WTC11 (cell line): ENCODE data around the gene WNT11. TPM values are rescaled to one million over a fixed set of nuclear protein-coding genes. Genes with fewer than 3 reads are reported as not detected.

ENCODE experiments used
- ATAC-seq: fragments of 200-7000 bp; cut with Tn5 transposase; 2 replicates; pipeline ENCODE4 v1.10.0; 2021; ENCODE audit warnings: mild to moderate bottlenecking, moderate library complexity
- CTCF ChIA-PET: fragments of 300-600 bp; sonication (Branson Sonifier 250); formaldehyde crosslinking; loops from one replicate; lab custom pipeline; 2021; ENCODE audit warnings: antibody characterized with exemption; lab: Charles Lee
- POLR2A ChIA-PET: fragments of 350-600 bp; sonication (Branson Sonifier 250); formaldehyde crosslinking; loops from one replicate; lab custom pipeline; 2021; ENCODE audit warnings: antibody characterized with exemption; lab: Charles Lee
- DNase-seq: peaks from one replicate; pipeline ENCODE4 v3.0.0; 2021; ENCODE audit warnings: low spot score
- H3K27ac Mint-ChIP-seq: 2 replicates; pipeline ENCODE4 v1.8.0; 2021; ENCODE audit warnings: mixed read lengths
- H3K27me3 Mint-ChIP-seq: 2 replicates; pipeline ENCODE4 v1.8.0; 2021; ENCODE audit warnings: low read depth, mild to moderate bottlenecking, moderate library complexity, mixed read lengths
- H3K36me3 Mint-ChIP-seq: 2 replicates; pipeline ENCODE4 v1.8.0; 2021; ENCODE audit warnings: mixed read lengths
- H3K4me1 Mint-ChIP-seq: 2 replicates; pipeline ENCODE4 v1.8.0; 2022; ENCODE audit warnings: mixed read lengths
- H3K4me3 Mint-ChIP-seq: 2 replicates; pipeline ENCODE4 v1.8.0; 2021; ENCODE audit warnings: mild to moderate bottlenecking, moderate library complexity, mixed read lengths
- H3K9me3 Mint-ChIP-seq: 2 replicates; pipeline ENCODE4 v1.8.0; 2021; ENCODE audit warnings: mixed read lengths
- ATF6 ChIP-seq: sonication (generic); formaldehyde crosslinking; IDR thresholded peaks from 2 replicates; pipeline ENCODE4 v1.8.1; 2023; ENCODE audit warnings: mild to moderate bottlenecking, missing genetic modification reagents
- CDX4 ChIP-seq: fragments of 250-450 bp; sonication (Bioruptor Pico); IDR thresholded peaks from 2 replicates; pipeline ENCODE4 v1.9.0; 2021; ENCODE audit warnings: moderate library complexity, mild to moderate bottlenecking, inconsistent platforms, borderline replicate concordance
- CREM ChIP-seq: sonication (generic); formaldehyde crosslinking; IDR thresholded peaks from 2 replicates; pipeline ENCODE4 v1.8.1; 2022; ENCODE audit warnings: mild to moderate bottlenecking, missing genetic modification reagents, moderate library complexity
- E2F4 ChIP-seq: sonication (generic); formaldehyde crosslinking; IDR thresholded peaks from 2 replicates; pipeline ENCODE4 v1.8.1; 2022; ENCODE audit warnings: low read depth, mild to moderate bottlenecking, moderate library complexity, missing genetic modification reagents, borderline replicate concordance
- EMX1 ChIP-seq: fragments of 250-450 bp; sonication (Bioruptor Pico); IDR thresholded peaks from 2 replicates; pipeline ENCODE4 v1.8.0; 2021; ENCODE audit warnings: mild to moderate bottlenecking
- FOXP4 ChIP-seq: sonication (generic); formaldehyde crosslinking; IDR thresholded peaks from 2 replicates; pipeline ENCODE4 v1.8.0; 2022; ENCODE audit warnings: mild to moderate bottlenecking, missing genetic modification reagents
- GRHL2 ChIP-seq: fragments of 250-450 bp; sonication (Bioruptor Pico); IDR thresholded peaks from 2 replicates; pipeline ENCODE4 v1.8.0; 2022; ENCODE audit warnings: mild to moderate bottlenecking, moderate library complexity; ENCODE audit not compliant: insufficient replicate concordance, severe bottlenecking
- HMGA2 ChIP-seq: fragments of 250-450 bp; sonication (Bioruptor Pico); IDR thresholded peaks from 2 replicates; pipeline ENCODE4 v1.4.0; 2021; ENCODE audit warnings: mild to moderate bottlenecking, moderate library complexity
- MAX ChIP-seq: sonication (generic); formaldehyde crosslinking; IDR thresholded peaks from 2 replicates; pipeline ENCODE4 v1.8.0; 2022; ENCODE audit warnings: mild to moderate bottlenecking, missing genetic modification reagents
- NR1H2 ChIP-seq: sonication (generic); formaldehyde crosslinking; IDR thresholded peaks from 2 replicates; pipeline ENCODE4 v1.9.0; 2021; ENCODE audit warnings: mild to moderate bottlenecking, moderate library complexity, missing genetic modification reagents
- OVOL2 ChIP-seq: fragments of 250-450 bp; sonication (Bioruptor Pico); IDR thresholded peaks from 2 replicates; pipeline ENCODE4 v1.9.0; 2021; ENCODE audit warnings: mild to moderate bottlenecking, borderline replicate concordance
- PRDM15 ChIP-seq: sonication (generic); formaldehyde crosslinking; IDR thresholded peaks from 2 replicates; pipeline ENCODE4 v1.8.0; 2022; ENCODE audit warnings: missing genetic modification reagents
- RORB ChIP-seq: fragments of 250-450 bp; sonication (Bioruptor Pico); IDR thresholded peaks from 2 replicates; pipeline ENCODE4 v1.9.0; 2021; ENCODE audit warnings: mild to moderate bottlenecking
- SMAD4 ChIP-seq: sonication (generic); formaldehyde crosslinking; IDR thresholded peaks from 2 replicates; pipeline ENCODE4 v1.8.0; 2022; ENCODE audit warnings: mild to moderate bottlenecking, missing genetic modification reagents
- SP1 ChIP-seq: sonication (generic); formaldehyde crosslinking; conservative IDR thresholded peaks from 2 replicates; pipeline ENCODE4 v1.8.1; 2022; ENCODE audit warnings: missing genetic modification reagents
- TCF7 ChIP-seq: sonication (generic); formaldehyde crosslinking; IDR thresholded peaks from 2 replicates; pipeline ENCODE4 v1.8.0; 2022; ENCODE audit warnings: mild to moderate bottlenecking, low read depth, missing genetic modification reagents, moderate library complexity
- TP53 ChIP-seq: sonication (generic); formaldehyde crosslinking; IDR thresholded peaks from 2 replicates; pipeline ENCODE4 v1.8.1; 2023; ENCODE audit warnings: mild to moderate bottlenecking, missing genetic modification reagents
- ZNF416 ChIP-seq: fragments of 250-450 bp; sonication (Bioruptor Pico); IDR thresholded peaks from 2 replicates; pipeline ENCODE4 v1.9.0; 2021; ENCODE audit warnings: mild to moderate bottlenecking, inconsistent platforms
- ZNF423 ChIP-seq: fragments of 250-450 bp; sonication (Bioruptor Pico); IDR thresholded peaks from 2 replicates; pipeline ENCODE4 v2.1.2; 2022; ENCODE audit warnings: mild to moderate bottlenecking, moderate library complexity
- ZNF671 ChIP-seq: fragments of 250-450 bp; sonication (Bioruptor Pico); IDR thresholded peaks from 2 replicates; pipeline ENCODE4 v1.8.0; 2021; ENCODE audit warnings: mild to moderate bottlenecking
- total RNA-seq: library from RNA; stranded (reverse); gene quantifications from 3 replicates; pipeline ENCODE4 v1.2.3, GENCODE V29; 2021
- TF ChIP-seq, protein P1 (sequence below): fragments of 250-450 bp; sonication (Bioruptor Pico); IDR thresholded peaks from 2 replicates; pipeline ENCODE4 v1.9.0; 2021; ENCODE audit warnings: mild to moderate bottlenecking, borderline replicate concordance

Gene WNT11
- total RNA-seq, 1 experiment from 2014 or later = 0.79 TPM

DNA sequence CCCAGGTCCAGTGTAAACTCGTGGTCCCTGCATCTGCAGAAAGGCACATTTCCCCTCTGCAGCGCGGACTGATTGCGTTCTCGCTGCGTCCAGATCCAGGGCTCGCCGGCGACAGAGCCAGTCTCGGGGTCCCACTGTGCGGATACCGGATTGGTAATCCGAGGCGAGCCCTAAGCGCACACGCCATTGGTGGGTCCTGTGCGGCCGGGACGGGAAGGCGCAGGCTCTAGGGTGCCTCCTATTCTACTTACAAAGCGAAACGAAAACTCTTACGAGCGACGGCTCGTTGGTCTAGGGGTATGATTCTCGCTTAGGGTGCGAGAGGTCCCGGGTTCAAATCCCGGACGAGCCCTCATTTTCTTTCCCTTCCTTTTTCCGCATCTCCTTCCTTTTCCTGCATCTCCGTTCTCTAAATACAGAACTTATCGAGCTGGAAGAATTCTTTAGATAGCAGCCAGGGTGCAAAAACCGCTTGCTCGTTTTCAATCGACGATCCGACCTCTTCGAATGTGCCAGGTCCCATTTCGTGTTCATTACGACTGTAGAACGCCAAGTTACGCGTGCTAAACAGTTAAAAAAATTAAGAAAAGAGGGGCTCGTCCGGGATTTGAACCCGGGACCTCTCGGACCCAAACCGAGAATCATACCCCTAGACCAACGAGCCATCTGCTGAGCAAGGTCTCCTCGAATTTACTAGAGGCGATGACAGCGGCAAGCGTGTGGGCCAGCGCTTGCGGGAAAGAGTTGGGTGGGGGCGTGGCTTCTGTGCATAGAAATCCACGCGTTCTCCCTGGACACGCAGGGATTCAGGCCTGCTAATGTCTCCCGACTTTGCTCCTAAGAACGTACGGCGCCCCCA, 29.2 kb upstream of the WNT11 start:
- ATAC-seq (peak; percentile 79), DNase-seq (peak; percentile 94)
- H3K9me3 Mint-ChIP-seq = no peaks in the 10 kb centered on the region
- ChIA-PET CTCF (interaction anchor here (1.2 to 4.8 kb wide), 4 partner anchors 8 to 84 kb away, joined by 7 to 111 read pairs (median 10); no protein-coding TSS in a partner anchor), POLR2A (interaction anchor here (0.9 to 1.0 kb wide), 2 partner anchors 18 to 27 kb away, joined by 3 to 4 read pairs; no protein-coding TSS in a partner anchor)
- peaks cover 6% of the 10 kb centered on the region for H3K27me3 Mint-ChIP-seq
- H3K36me3 Mint-ChIP-seq = no peaks in the 10 kb centered on the region
- peaks cover 14% of the 10 kb centered on the region for H3K4me1 Mint-ChIP-seq
- H3K4me3 Mint-ChIP-seq = peak overlapping the region; percentile 99
- peak overlapping the region; percentile 94 for H3K27ac Mint-ChIP-seq
- TF ChIP-seq OVOL2 (CRISPR knock-in tag) = no peak
- TF ChIP-seq TCF7 (CRISPR knock-in tag) = no peak
- no peak for TF ChIP-seq RORB (CRISPR knock-in tag)
- no peak for TF ChIP-seq TP53 (CRISPR knock-in tag)
- TF ChIP-seq ZNF416 = peak; percentile 67; the same call in 1 of the 2 replicates
- TF ChIP-seq ZNF423 (CRISPR knock-in tag) = no peak
- TF ChIP-seq EMX1 (CRISPR knock-in tag) = no peak; the same call in 1 of the 2 replicates
- TF ChIP-seq CREM (CRISPR knock-in tag) = peak; percentile 79
- TF ChIP-seq, protein P1, sequence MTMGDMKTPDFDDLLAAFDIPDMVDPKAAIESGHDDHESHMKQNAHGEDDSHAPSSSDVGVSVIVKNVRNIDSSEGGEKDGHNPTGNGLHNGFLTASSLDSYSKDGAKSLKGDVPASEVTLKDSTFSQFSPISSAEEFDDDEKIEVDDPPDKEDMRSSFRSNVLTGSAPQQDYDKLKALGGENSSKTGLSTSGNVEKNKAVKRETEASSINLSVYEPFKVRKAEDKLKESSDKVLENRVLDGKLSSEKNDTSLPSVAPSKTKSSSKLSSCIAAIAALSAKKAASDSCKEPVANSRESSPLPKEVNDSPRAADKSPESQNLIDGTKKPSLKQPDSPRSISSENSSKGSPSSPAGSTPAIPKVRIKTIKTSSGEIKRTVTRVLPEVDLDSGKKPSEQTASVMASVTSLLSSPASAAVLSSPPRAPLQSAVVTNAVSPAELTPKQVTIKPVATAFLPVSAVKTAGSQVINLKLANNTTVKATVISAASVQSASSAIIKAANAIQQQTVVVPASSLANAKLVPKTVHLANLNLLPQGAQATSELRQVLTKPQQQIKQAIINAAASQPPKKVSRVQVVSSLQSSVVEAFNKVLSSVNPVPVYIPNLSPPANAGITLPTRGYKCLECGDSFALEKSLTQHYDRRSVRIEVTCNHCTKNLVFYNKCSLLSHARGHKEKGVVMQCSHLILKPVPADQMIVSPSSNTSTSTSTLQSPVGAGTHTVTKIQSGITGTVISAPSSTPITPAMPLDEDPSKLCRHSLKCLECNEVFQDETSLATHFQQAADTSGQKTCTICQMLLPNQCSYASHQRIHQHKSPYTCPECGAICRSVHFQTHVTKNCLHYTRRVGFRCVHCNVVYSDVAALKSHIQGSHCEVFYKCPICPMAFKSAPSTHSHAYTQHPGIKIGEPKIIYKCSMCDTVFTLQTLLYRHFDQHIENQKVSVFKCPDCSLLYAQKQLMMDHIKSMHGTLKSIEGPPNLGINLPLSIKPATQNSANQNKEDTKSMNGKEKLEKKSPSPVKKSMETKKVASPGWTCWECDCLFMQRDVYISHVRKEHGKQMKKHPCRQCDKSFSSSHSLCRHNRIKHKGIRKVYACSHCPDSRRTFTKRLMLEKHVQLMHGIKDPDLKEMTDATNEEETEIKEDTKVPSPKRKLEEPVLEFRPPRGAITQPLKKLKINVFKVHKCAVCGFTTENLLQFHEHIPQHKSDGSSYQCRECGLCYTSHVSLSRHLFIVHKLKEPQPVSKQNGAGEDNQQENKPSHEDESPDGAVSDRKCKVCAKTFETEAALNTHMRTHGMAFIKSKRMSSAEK = peak; percentile 68; the same call in 1 of the 2 replicates
- peak; percentile 89 for TF ChIP-seq ZNF671
- peak; percentile 48; the same call in 1 of the 2 replicates for TF ChIP-seq PRDM15 (CRISPR knock-in tag)
- TF ChIP-seq CDX4 (CRISPR knock-in tag) = no peak
- TF ChIP-seq E2F4 (CRISPR knock-in tag) = no peak
- TF ChIP-seq ATF6 (CRISPR knock-in tag) = no peak
- TF ChIP-seq SP1 (CRISPR knock-in tag) = no peak
- 0 out of 2 replicates have a peak, but pooled peaks have one; percentile 17 for TF ChIP-seq MAX (CRISPR knock-in tag)
- TF ChIP-seq GRHL2 = no peak
- TF ChIP-seq FOXP4 (CRISPR knock-in tag) = no peak
- TF ChIP-seq SMAD4 (CRISPR knock-in tag) = no peak
- TF ChIP-seq HMGA2 (CRISPR knock-in tag) = peak; percentile 47; the same call in 1 of the 2 replicates
- no peak for TF ChIP-seq NR1H2 (CRISPR knock-in tag)
